HG02798 (cell line): ENCODE data around the gene AGAP1.

Source experiments
- ATAC-seq: cut with Tn5 transposase; IDR thresholded peaks from one replicate; pipeline ENCODE4 v1.9.1; 2021; ENCODE audit warnings: mild to moderate bottlenecking; ENCODE audit not compliant: unreplicated experiment, poor library complexity

AGAP1 gene

DNA sequence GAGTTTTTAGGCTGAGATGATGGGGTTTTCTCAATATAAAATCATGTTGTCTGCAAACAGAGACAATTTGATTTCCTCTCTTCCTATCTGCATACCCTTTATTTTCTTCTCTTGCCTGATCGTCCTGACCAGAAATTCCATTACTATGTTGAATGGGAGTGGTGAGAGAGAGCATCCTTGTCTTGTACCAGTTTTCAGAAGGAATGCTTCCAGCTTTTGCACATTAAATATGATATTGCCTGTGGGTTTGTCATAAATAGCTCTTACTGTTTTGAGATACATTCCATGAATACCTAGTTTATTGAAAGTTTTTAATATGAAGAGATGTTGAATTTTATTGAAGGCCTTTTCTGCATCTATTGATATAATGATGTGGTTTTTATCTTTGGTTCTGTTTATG, 492.5 kb downstream of the AGAP1 start:
- ATAC-seq = no peak

DNA sequence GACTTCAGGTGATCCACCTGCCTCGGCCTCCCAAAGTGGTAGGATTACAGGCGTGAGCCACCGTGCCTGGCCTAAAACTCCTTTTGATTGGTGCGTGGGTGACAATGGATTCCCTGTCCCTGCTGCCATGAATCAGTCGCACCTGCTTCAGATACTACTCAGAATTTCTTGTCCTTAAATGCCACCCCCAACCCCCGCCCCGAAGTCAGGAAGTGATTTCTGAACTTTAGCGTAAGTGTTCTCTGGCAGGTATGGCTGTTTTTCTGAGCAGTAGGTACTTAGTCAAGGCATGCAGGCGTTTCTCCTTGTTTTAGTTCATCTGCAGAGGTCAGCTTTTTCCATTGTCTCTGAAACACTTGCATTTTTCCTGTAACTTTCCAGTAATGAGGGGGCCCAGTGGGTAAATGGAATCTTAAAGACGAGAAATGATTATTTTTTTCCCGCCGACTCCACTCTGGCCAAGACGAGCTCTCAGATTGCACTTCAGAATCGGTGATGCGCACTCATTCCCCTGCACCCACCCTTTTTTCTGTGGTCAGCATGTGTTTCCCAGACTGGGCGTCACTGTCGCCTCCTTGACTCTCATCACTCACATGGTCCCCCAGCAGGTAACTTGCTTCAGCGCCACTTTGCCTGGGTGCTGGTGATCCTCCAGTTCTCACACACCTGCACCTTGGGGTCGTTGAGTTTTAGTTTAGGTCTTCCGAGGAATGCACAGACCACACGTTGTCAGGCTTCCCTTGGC, 494.6 kb downstream of the AGAP1 start:
- no peak for ATAC-seq

DNA sequence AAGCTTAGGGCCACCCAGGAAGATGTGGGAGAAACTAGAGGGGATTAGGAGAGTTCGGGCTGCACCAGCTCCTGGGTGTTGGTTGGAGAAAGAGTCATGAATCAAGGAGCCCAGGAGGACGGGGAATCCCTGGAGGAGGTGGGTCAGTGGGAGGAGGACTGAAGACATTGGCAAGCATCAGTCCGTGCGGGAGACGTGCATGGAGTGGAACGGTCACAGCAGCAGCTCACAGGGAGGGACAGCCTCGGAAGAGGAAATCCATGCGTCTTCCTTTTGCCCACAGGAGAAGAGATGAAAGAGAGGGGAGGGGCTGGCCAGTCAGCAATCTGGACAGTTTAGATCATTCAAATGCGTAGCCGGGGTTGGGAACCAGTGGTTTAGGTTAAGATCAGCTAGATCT, 495.7 kb downstream of the AGAP1 start:
- no peak for ATAC-seq

DNA sequence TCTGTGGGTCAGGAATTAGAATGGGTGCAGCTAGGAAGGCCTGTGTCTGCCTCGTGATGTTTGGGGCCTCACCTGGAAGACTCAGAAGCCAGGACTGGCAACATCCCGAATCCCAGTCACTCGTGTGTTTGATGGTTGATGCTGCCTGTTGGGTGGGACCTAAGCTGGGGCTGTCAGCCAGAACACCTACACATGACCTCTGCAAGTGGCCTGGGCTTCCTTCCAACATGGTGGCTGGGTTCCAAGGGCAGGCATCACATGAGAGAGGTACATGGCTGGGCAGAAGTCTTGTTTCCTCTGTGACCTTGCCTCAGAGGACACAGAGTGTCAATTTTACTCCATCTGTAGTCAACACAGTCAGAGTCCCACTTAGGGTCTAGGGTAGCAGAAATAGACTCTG, 496.5 kb downstream of the AGAP1 start:
- no peak for ATAC-seq

DNA sequence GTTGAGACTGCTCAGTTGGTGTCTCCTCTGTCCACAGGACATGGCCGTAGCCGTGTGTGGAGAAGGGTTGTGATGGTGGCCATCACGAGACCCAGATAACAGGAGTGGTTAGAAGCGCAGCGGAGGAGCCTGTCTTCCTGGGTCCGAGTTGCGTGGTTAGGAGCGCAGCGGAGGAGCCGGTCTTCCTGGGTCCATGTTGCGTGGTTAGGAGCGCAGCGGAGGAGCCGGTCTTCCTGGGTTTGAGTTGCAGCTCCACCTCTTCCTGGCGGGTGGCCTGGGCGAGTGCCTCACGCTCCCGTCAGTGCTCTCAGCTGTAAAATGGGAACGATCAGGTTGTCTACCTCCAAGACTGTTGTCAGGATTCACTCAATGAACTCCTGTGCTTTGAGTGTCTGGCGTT, 498.2 kb downstream of the AGAP1 start:
- no peak for ATAC-seq

DNA sequence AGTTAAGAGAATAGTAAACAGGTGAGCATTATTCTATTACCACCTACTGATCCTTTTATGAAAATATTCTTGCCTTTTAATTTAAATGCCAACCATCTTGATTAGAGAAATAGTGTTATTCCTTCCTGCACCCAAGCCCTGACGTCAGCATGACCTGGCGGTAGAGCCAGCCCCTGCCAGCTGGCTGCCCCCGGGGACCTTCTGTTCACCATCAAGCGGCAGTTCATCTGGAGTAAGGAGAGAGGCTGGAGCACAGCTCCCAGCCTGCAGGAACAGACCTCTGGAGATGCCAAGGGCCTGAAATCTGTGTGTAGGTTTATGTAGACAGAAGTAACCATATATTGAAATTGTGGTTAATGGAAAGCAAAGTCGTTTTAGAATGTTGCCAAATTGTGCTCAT, 502.6 kb downstream of the AGAP1 start:
- ATAC-seq = no peak

DNA sequence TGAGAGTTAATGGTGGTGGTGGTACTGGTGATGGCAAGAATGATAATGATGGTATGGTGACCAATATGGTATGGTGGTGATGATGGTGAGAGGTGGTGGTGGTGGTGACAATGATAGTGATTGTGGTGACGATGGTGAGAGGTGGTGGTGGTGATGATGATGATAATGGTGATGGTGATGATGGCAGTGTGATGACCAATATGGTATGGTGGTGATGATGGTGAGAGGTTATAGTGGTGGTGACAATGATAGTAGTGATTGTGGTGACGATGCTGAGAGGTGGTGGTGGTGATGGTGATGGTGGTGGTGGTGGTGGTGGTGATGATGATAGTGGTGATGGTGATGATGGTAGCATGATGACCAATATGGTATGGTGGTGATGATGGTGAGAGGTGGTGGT, 505.2 kb downstream of the AGAP1 start:
- no peak for ATAC-seq

DNA sequence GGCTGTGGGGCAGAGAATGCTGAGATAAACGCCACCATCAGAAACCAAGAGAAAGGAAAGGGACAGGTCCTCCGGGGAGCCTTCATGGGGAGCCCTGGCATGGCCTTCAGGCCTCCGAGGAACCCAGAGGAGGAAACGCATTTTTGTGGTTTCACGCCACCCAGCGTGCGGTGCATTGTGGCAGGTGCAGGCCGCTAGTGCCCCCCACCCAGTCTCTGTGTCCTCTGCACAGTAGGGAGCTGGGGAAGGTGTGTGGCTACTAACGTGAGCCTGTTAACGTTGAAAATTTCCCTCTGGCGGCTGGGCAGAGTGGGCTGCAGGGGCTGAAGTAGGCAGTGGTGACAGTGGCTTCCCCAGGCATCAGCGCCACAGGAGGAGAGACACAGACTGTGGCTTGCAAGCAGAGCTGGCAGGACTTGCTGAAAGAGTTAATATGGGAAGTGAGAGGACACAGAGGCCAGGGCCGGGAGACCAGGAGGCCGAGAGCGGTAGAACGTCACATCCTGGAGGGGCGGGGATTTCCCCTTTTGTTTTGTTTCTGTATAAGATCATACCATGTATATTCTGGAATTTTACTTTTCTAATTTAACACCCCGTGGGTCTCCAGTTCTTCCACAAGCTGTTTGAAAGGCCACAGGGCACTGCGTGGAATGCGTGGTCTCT, 507.5 kb downstream of the AGAP1 start:
- no peak for ATAC-seq

DNA sequence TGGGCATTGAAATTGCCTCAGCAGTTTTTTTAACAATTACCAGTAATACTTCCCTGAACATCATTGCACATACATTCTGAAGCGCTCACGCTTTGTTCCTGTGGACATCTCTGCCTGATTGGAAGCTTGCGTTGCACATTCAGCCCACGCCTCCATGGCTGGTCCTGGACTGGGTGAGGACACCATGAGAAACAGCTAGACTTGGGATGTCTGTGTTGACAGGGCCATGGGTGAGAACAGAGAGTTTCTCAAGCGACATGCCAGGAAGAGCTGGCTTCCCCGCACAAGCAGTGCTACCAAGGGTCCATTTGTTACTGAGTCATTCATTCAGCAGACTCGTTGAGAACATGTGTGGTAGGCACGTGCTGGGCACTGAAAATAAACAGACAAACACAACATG, 508.0 kb downstream of the AGAP1 start:
- no peak for ATAC-seq

DNA sequence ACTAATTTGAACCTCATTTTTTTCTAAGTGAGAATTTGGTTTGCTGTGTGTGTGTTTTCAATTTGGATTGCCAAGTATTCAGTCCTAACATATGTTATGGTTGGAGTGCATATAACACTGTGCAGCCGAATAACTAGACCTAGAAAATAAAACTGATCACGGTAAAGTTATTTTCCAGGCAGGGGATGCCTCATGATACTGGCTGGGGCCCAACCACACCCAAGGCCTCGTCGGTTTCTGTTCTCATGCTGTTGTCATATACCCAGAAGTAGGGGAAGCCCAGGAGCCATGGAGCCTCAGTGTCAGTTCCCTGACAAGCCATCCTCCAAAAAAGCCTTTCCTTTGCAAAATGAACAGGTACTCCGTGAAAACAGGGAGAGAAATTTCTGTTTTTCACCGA, 514.2 kb downstream of the AGAP1 start:
- no peak for ATAC-seq

DNA sequence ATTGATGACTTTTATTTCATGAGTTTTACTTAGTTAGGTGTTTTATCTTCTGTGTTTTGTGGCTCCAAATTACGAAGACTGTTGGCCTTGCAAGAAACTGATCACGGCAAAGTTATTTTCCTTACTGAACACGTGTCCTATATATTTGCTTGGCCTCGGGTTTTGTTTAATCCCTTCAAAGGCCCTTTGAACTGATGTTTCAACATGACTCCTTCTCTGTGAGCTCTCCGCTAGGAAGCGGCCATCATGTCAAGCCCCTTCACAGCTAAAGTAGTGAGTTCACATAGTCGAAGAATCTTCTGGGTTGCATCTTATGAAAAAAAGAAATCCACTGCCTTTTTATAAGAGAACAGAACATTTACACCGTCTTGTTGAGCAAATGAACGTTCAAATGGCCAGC, 515.0 kb downstream of the AGAP1 start:
- ATAC-seq = no peak

DNA sequence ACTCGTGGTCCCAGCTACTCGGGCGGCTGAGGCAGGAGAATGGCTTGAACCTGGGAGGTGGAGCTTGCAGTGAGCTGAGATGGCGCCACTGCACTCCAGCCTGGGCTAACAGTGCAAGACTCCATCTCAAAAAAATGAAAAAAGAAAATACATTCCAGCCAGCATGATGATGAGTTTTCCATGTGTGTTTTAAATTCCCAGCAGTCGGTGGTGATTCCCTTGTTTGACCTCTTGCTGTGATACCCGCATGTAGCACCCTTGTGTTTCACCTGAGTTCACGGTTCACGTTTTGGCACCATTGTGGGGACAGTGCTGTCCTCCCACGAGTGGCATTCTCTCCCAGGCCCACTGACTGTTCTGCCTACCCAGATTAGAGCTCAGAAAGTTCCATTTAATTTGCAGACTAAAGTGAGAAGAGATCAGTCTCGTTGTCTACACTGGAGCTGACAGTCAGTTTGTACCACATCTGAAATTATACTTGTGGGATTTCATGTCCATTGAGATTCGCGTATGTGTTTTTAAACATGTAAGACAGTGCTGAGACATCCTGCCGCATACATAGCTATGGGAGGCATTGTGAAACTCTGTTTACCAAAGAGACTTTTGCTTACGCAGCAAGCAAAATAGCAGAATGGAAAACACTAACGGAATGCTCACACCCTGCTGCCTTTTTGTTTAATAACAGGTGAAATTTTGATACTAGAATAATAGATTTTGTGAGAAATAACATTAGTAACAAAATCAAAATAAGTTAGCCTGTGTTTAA, 517.3 kb downstream of the AGAP1 start:
- no peak for ATAC-seq

DNA sequence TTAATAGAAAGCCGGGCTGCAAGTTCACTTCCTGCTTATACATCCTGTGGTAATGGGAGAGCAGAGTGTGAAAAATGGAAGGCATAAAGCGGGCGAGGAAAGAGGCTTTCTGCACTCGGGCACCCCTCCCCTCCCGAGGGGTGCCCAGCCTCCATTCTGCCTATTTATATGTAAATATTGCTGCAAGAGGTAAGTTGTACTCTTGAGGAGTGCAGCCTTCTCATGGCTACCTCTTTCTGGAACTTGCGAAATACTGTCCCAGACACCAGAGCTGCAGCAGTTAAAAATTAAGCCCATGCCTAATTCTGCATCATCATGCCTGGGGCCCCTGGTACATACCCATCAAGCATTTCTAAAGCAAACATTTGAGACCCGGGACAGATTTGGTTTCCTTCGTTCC, 518.3 kb downstream of the AGAP1 start:
- no peak for ATAC-seq

DNA sequence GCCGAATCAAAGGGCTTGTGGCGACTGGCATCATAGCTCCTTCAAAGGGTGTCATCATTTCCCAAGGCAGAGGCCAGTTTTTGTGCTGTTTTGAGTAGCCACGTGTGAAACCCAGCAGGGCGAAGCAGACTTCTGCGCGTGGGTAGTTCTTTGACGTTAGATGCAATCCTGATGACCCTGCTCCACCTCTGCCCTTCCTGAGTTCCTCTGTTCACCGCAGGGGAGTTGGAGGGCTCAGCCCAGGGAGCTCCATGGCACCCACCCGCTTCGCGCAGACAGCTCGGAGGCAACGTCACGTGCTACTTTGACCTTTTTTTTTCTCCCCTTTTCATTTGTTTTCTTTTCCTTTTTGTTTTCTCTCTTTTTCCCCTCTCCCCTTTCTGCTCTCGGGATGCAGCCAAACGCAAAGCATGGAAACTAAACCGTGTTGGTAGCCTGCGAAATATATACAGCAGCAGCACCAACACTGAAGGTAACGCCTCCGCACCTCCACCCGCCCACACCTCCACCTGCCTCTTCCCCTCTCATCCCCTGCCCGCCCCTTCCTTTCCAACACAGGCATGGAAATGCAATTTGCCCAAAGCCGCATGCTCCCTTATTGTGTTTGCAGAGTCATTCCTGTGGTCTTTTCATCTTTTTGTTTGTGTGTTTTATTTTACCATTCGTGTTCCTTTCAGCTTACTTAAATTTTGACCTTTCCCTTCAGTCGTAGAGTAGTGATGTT, 520.7 kb downstream of the AGAP1 start:
- ATAC-seq = no peak

DNA sequence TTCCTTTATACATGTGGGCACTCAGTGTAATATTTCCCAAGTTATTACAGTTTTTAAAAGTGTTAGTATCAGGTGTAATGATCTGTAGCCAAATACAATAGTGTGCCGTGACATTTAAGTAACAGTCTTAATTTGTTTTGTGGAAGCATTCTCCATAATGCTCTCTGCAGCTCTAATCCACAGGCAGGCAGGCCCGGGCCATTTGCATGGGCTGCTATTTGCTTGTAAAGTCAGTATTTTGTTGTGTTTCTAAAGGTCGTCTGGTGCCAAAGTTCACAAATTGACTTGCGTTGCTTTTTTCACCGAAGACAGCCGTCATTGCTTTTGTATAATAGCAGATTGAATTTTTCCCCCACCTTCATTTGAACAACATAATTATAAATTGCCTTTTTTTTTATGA, 521.3 kb downstream of the AGAP1 start:
- ATAC-seq = no peak

DNA sequence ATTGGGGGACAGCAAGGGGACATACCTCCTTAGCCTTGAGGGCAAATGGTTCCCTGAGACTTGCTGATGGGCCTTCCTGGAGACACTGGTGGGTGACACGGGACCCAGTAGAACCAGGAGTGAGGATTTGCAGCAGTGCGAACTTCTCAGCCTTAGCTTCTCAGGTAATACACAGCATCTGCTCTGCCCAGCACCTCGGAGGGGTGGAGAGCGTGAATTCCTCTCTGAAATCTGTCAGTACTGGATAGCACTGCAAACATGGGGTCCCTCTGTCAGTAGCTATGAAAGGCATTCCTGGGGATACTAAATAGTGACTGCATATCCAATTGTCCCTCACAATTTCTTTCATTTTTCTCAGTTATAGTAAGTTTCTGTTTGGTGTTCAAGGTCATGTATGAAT, 522.7 kb downstream of the AGAP1 start:
- ATAC-seq = no peak

DNA sequence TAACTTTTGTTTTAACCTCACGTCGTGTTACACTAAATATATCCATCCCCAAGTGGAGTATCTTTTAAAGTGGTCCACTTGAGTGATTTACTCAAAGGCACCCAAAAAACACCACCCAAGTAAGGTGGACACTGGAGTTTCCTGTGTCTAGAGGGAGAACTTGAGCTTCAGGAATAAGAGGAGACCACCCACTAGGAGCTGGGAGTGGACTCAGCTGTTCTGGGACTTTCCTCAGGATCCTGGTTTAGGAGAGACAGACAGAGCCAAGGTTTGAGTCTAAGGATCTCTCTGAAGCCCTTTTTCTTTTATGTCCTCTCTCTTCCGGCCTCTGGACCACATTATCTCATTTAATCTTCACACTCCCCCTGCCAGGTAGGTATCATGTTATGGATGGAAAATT, 523.6 kb downstream of the AGAP1 start:
- ATAC-seq = no peak

DNA sequence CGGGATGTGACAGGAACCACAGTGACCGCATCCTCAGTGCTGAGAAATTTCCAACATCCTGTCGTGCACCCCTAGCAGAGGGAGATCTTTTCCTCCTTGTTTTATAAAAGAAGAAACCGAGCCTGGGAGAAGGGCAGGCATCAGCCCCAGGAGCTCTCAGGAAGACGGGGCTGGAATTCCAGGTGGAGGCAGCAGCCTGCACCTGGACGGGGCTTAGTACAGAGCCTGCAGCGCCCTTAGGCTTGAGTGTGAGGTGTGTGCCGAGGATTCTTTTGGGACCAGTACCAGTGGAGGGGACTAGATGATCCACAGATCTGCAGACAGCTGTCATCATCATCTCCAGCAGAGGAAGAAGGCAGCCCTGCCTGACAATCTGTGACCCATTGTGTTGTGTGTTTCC, 525.6 kb downstream of the AGAP1 start:
- no peak for ATAC-seq

DNA sequence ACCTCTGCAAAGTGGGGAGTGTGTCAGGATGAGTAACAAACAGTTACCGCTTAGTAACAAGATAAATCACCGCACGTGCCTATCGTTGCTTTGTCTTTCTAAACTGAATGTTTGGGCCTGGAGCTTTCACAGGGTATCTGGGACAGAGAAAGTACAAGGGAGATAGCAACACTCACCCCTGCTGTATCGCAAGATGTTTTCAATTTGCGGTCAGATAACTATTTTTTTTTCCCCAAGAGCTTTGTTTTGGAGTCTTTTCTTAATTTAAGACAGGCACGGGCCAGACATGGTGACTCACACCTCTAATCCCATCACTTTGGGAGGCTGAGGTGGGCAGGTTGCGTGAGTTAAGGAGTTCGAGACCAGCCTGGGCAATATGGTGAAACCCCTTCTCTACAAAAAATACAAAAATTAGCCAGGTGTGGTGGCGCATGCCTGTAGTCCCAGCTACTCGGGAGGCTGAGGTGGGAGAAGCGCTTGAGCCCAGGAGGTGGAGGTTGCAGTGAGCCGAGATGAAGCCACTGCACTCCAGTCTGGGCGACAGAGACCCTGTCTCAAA, 527.7 kb downstream of the AGAP1 start:
- ATAC-seq = no peak

DNA sequence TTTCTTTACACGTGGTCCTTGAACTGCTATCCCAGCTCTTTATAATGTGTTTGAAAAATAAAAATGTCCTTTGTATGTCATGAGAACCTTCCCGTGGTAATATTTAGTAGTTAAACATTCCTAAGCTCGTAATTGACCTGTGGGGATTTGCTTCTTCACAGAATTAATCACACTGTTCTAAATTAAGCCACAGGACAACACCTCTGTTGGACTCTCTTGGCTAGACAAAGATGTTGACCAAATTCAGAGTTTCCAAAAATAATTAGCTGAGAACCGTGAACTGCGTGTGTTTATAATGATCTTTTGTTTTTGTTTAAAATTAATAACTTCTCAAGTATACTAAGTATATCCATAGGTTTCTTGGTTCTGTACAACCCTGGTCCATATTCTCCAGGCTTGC, 528.3 kb downstream of the AGAP1 start:
- ATAC-seq = no peak

DNA sequence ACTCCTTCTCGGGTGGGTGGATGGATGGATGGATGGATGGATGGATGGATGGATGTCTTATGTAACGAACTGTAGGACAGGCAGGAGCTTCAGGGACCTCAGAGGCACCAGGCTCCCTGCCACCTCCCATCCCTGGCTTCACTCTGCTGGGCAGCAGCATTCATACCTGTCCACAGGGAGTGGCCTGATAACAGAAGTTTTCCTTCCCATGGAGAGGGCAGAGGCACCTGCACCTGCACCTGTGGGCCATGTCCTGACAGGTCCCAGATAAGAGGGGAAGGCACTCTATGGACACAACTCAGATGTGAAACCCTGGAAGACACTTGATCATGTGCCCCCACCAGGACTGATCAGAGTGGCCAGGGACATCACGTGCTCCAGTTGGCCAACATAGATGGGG, 532.0 kb downstream of the AGAP1 start:
- no peak for ATAC-seq
